A549 (cell line): ENCODE data around the gene TTLL11. TPM values are rescaled to one million over a fixed set of nuclear protein-coding genes. Genes with fewer than 3 reads are reported as not detected.

Experiments
- ATAC-seq, 2 experiments: fragments of 200-7000 bp in 1 of 2; fragments of >200 bp in 1 of 2; cut with Nextera tagmentation in 1 of 2; cut with Tn5 transposase in 1 of 2; 3 replicates each; pipeline versions ENCODE4 v1.8.0 to v1.9.1; 2018 to 2020; ENCODE audit warnings: mild to moderate bottlenecking in 1 of 2, moderate library complexity in 1 of 2
- CTCF ChIA-PET: fragments of 300-600 bp; sonication (Branson Sonifier 250); formaldehyde crosslinking; extraction: SDS; loops from one replicate; lab custom pipeline; 2021; ENCODE audit warnings: antibody characterized with exemption, inconsistent platforms; lab: Yijun Ruan, JAX
- POLR2A ChIA-PET: fragments of 350-600 bp; formaldehyde crosslinking; extraction: SDS; loops from one replicate; lab custom pipeline; 2021; ENCODE audit warnings: antibody characterized with exemption, inconsistent platforms; lab: Yijun Ruan, JAX
- DNase-seq, 2 experiments: peaks; one replicate each; pipeline versions ENCODE4 v3.0.0 to v3.0.0-alpha.2; 2011 to 2016; ENCODE audit warnings: low read depth in 1 of 2, low spot score in 1 of 2
- FAIRE-seq: peaks from 2 replicates; lab custom pipeline; 2011; peaks lifted over from hg19 to GRCh38; lab: Jason Lieb, UNC
- H3K27ac ChIP-seq, 2 experiments: fragments of >200 bp; sonication (Bioruptor Twin); formaldehyde crosslinking; 3 replicates each; pipeline ENCODE4 v1.5.1; 2016 to 2017
- H3K4me1 ChIP-seq: fragments of >200 bp; sonication (Bioruptor Twin); formaldehyde crosslinking; 3 replicates; pipeline ENCODE4 v1.6.1; 2016
- H3K4me2 ChIP-seq: fragments of >200 bp; sonication (Bioruptor Twin); formaldehyde crosslinking; 3 replicates; pipeline ENCODE4 v1.6.1; 2016
- H3K4me3 ChIP-seq: fragments of >200 bp; sonication (Bioruptor Twin); formaldehyde crosslinking; 3 replicates; pipeline ENCODE4 v1.5.1; 2016
- H3K9me3 ChIP-seq: fragments of >200 bp; sonication (Bioruptor Twin); formaldehyde crosslinking; 3 replicates; pipeline ENCODE4 v1.6.1; 2016
- CBX2 ChIP-seq: fragments of 200-600 bp; sonication (generic); IDR thresholded peaks from 2 replicates; pipeline ENCODE4 v1.6.1; 2016; ENCODE audit warnings: low read depth, mild to moderate bottlenecking, borderline replicate concordance
- CBX8 ChIP-seq: fragments of 200-600 bp; sonication (generic); IDR thresholded peaks from 2 replicates; pipeline ENCODE4 v1.6.1; 2016
- CEBPB ChIP-seq, 2 experiments: fragments of >200 bp in 1 of 2; sonication (Bioruptor Twin) in 1 of 2; formaldehyde crosslinking in 1 of 2; IDR thresholded peaks; 2 replicates each; pipeline ENCODE4 v1.6.1; 2012 to 2016
- CHD4 ChIP-seq: fragments of 200-600 bp; sonication (generic); IDR thresholded peaks from 2 replicates; pipeline ENCODE4 v1.6.1; 2016; ENCODE audit warnings: antibody characterized with exemption, mild to moderate bottlenecking, borderline replicate concordance
- EHMT2 ChIP-seq: fragments of 200-600 bp; sonication (generic); IDR thresholded peaks from 2 replicates; pipeline ENCODE4 v1.6.1; 2016; ENCODE audit warnings: antibody characterized with exemption, low read depth, mild to moderate bottlenecking, moderate library complexity
- HDAC2 ChIP-seq: fragments of 200-600 bp; sonication (generic); IDR thresholded peaks from 2 replicates; pipeline ENCODE4 v1.6.1; 2016
- HOXB5 ChIP-seq: fragments of 250-450 bp; sonication (Bioruptor Pico); IDR thresholded peaks from 2 replicates; pipeline ENCODE4 v1.5.0; 2020; ENCODE audit warnings: mild to moderate bottlenecking, moderate library complexity
- JUN ChIP-seq, 2 experiments: fragments of >200 bp; sonication (Bioruptor Twin); formaldehyde crosslinking; IDR thresholded peaks; 2 replicates in 1 of 2; 3 replicates in 1 of 2; pipeline ENCODE4 v1.6.1; 2016 to 2017
- MAFK ChIP-seq: fragments of 450-650 bp; IDR thresholded peaks from 2 replicates; pipeline ENCODE4 v1.6.1; 2014; ENCODE audit not compliant: partially characterized antibody
- RARB ChIP-seq: fragments of 250-450 bp; sonication (Bioruptor Pico); IDR thresholded peaks from 2 replicates; pipeline ENCODE4 v1.8.0; 2021; ENCODE audit warnings: mild to moderate bottlenecking, moderate library complexity
- SMC3 ChIP-seq: fragments of >200 bp; sonication (Bioruptor Twin); formaldehyde crosslinking; IDR thresholded peaks from 3 replicates; pipeline ENCODE4 v1.6.1; 2018; ENCODE audit warnings: inconsistent platforms
- ZSCAN20 ChIP-seq: fragments of 250-450 bp; sonication (Bioruptor Pico); IDR thresholded peaks from 2 replicates; pipeline ENCODE4 v1.8.0; 2022; ENCODE audit warnings: mild to moderate bottlenecking, moderate library complexity
- WGBS: methylation state at CpG from one replicate; pipeline ENCODE4 v1.1.6; 2017; ENCODE audit errors: missing lambda C conversion rate; 5-methylcytosine and 5-hydroxymethylcytosine counted together
- polyA plus RNA-seq, 4 experiments: library from polyadenylated mRNA; depleted of rRNA in 3 of 4; stranded (reverse); fragments of >200 nt; fragmentation: RNase III in 1 of 4; extraction: RNeasy Plus Mini Kit Qiagen cat#74134 plus additional on column Dnase treatment in 1 of 4; gene quantifications; 2 replicates in 3 of 4; 3 replicates in 1 of 4; pipeline ENCODE4 v1.2.3, GENCODE V29; 2011 to 2017
- TF ChIP-seq, protein P1 (sequence below): IDR thresholded peaks from 2 replicates; pipeline ENCODE4 v1.6.1; 2012; ENCODE audit warnings: low read depth, borderline replicate concordance
- TF ChIP-seq, protein P2 (sequence below): fragments of 250-450 bp; sonication (Bioruptor Pico); IDR thresholded peaks from 2 replicates; pipeline ENCODE4 v1.5.0; 2020; ENCODE audit warnings: low read depth, mild to moderate bottlenecking, moderate library complexity
- TF ChIP-seq, protein P3 (sequence below): fragments of 250-450 bp; sonication (Bioruptor Pico); IDR thresholded peaks from 2 replicates; pipeline ENCODE4 v1.5.0; 2021; ENCODE audit warnings: mild to moderate bottlenecking, moderate library complexity, borderline replicate concordance

The TTLL11 gene
- polyA plus RNA-seq, 2 of the 4 experiments (the other 2 are of a cell fraction), result 1.8 to 2.6 TPM

DNA sequence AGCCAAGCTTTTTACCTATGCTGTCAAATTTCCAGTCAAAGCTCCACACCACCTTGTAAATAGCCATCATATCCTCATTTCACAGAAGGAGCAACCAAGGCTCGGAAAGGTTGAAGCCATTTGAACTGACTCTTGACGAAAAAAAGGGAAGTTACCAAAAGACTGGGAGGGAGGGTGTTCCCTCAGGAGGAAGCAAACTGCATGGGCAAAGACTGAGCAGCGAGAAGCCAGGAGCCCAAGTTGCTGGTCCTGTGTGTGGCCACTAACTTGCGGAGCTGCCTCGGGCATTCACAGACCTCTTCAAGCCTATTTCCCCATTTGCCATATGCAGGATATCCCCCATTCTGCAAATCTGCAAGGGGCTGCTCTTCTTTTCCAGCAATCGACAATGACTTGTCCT is 37.4 kb downstream of the TTLL11 start:
- Histone ChIP-seq H3K4me2 (no peak overlapping the region), H3K4me3 (no peak overlapping the region), H3K4me1 (peaks cover 3% of the 10 kb centered on the region; the same call in 1 of the 3 replicates), H3K27ac (no peak overlapping the region), H3K9me3 (no peaks in the 10 kb centered on the region)
- no peak for ATAC-seq
- DNase-seq, result no peak
- ChIA-PET POLR2A (no interaction called here), CTCF (interaction anchor here (1.6 kb wide), 1 partner anchor 295 kb away, joined by 3 read pairs; no protein-coding TSS in a partner anchor)
- no peak for FAIRE-seq
- TF ChIP-seq CEBPB (IDR thresholded peaks at IDR 0.05), result no peak
- WGBS, result 89% methylated on average over 6 of the region's 6 CpGs

DNA sequence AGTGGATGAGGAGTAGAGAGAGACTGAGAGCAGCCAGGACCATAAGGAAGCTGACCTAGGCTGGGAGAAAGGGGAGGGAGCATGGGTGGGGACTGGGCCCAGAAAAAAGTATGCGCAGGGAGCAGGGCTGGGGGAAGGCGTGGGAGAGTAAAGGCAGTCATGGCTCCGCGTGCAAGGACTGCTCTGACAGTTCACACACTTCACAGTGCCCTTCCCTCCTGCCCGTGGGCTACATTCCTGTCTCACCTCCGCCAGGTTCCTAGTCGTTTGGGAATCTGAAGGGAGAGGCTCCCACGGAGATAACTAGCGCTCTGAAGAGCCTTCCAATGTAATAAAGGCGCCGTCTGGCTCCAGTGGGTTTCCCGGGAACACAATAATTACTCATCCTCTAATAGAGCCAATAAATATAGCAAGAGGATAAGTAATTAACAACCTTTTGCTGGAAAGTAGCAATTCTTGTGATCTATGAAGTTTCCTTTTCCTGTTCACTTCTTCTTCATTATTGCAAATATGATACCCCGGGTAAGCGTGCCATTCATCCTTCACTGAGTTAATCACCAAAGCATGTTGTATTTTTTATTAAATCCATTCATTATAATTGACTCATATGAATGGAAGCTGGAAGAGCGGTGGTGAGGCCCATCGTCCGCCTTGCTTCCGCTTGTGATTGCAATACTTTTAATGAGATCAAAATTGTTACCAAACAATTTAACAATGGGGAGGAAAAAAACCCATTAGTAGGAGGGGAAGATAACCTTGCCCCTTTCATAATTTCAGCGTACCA is 39.3 kb downstream of the TTLL11 start:
- 85% methylated on average over 19 of the region's 19 CpGs for WGBS
- FAIRE-seq (no peak), ATAC-seq (no peak)
- ChIA-PET POLR2A (no interaction called here), CTCF (interaction anchor here (1.0 kb wide), 1 partner anchor 46 kb away, joined by 3 read pairs; no protein-coding TSS in a partner anchor)
- no peaks in the 10 kb centered on the region for H3K9me3 ChIP-seq
- TF ChIP-seq MAFK, result no peak
- no peak for TF ChIP-seq CBX8
- TF ChIP-seq SMC3, result no peak
- TF ChIP-seq CHD4, result no peak
- no peak for TF ChIP-seq CBX2
- TF ChIP-seq EHMT2, result no peak
- TF ChIP-seq CEBPB (IDR thresholded peaks at IDR 0.05), result no peak
- no peak for TF ChIP-seq ZSCAN20 (CRISPR knock-in tag)
- TF ChIP-seq, all 56 proteins: peak for 0
- Histone ChIP-seq H3K27ac (no peak overlapping the region), H3K4me2 (no peak overlapping the region), H3K4me3 (no peak overlapping the region), H3K4me1 (no peaks in the 10 kb centered on the region)
- no peak for DNase-seq

DNA sequence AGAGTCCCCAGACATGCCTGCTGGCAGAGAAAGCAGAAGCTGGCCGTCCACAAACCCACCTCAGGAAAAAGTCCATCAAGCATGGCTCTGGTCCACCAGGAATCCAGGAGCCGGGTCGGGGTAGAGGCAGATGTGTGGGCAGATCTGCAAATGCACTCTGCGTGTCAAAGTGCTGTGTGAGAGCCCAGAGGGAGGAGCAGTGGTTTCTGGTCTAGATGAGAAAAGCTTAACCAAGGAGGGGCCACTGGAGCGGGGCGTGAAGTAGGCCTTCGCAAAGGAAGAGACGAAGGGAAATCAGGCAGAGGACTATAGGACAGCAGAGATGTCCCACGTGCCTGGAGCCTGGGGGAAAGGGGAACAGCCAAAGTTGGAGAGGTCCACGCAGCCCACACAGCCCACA is 40.0 kb downstream of the TTLL11 start:
- FAIRE-seq (no peak), ATAC-seq (no peak), DNase-seq (no peak)
- no peaks in the 10 kb centered on the region for H3K4me1 ChIP-seq
- no peak overlapping the region for H3K27ac ChIP-seq
- TF ChIP-seq, protein P1, sequence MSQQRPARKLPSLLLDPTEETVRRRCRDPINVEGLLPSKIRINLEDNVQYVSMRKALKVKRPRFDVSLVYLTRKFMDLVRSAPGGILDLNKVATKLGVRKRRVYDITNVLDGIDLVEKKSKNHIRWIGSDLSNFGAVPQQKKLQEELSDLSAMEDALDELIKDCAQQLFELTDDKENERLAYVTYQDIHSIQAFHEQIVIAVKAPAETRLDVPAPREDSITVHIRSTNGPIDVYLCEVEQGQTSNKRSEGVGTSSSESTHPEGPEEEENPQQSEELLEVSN, result no peak
- TF ChIP-seq, protein P2, sequence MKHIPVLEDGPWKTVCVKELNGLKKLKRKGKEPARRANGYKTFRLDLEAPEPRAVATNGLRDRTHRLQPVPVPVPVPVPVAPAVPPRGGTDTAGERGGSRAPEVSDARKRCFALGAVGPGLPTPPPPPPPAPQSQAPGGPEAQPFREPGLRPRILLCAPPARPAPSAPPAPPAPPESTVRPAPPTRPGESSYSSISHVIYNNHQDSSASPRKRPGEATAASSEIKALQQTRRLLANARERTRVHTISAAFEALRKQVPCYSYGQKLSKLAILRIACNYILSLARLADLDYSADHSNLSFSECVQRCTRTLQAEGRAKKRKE (CRISPR knock-in tag), result no peak
- TF ChIP-seq, protein P3, sequence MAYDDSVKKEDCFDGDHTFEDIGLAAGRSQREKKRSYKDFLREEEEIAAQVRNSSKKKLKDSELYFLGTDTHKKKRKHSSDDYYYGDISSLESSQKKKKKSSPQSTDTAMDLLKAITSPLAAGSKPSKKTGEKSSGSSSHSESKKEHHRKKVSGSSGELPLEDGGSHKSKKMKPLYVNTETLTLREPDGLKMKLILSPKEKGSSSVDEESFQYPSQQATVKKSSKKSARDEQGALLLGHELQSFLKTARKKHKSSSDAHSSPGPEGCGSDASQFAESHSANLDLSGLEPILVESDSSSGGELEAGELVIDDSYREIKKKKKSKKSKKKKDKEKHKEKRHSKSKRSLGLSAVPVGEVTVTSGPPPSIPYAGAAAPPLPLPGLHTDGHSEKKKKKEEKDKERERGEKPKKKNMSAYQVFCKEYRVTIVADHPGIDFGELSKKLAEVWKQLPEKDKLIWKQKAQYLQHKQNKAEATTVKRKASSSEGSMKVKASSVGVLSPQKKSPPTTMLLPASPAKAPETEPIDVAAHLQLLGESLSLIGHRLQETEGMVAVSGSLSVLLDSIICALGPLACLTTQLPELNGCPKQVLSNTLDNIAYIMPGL, result no peak
- TF ChIP-seq JUN (IDR thresholded peaks at IDR 0.05) (no peak), HDAC2 (no peak), HOXB5 (CRISPR knock-in tag) (no peak), RARB (CRISPR knock-in tag) (no peak)
- no peak overlapping the region for H3K4me3 ChIP-seq
- no peaks in the 10 kb centered on the region for H3K9me3 ChIP-seq
- H3K4me2 ChIP-seq, result no peak overlapping the region
- ChIA-PET POLR2A (no interaction called here), CTCF (interaction anchor here (1.0 kb wide), 2 partner anchors 12 to 46 kb away, joined by 3 read pairs; no protein-coding TSS in a partner anchor)
- WGBS, result 71% methylated on average over 10 of the region's 10 CpGs
